Liver (tissue), 9 donors: ENCODE results near the gene NKX1-1. TPM values are rescaled to one million over a fixed set of nuclear protein-coding genes. Genes with fewer than 3 reads are reported as not detected.

Experiments
- DNase-seq: peaks from one replicate; pipeline ENCODE4 v3.0.0-alpha.2; 2017; ENCODE audit warnings: low spot score
- H3K27ac ChIP-seq, 2 donors: one replicate each; pipeline ENCODE4 v1.7.0; 2013; ENCODE audit warnings: inconsistent platforms in 2 of 2, low read length in 2 of 2, control low read depth in 1 of 2, low read depth in 1 of 2, mild to moderate bottlenecking in 1 of 2
- H3K27me3 ChIP-seq, 4 donors: one replicate each; pipeline versions ENCODE4 v1.6.1 to v1.7.0; 2013; ENCODE audit warnings: low read length in 3 of 4, inconsistent platforms in 1 of 4, mild to moderate bottlenecking in 1 of 4, moderate library complexity in 1 of 4; ENCODE audit not compliant: control insufficient read depth in 4 of 4, insufficient read depth in 4 of 4
- H3K36me3 ChIP-seq, 4 donors: one replicate each; pipeline versions ENCODE4 v1.6.1 to v1.7.0; 2013; ENCODE audit warnings: low read length in 3 of 4, mild to moderate bottlenecking in 3 of 4, low read depth in 1 of 4, moderate library complexity in 1 of 4; ENCODE audit not compliant: control insufficient read depth in 4 of 4, insufficient read depth in 3 of 4
- H3K4me1 ChIP-seq, 4 donors: one replicate each; pipeline versions ENCODE4 v1.6.1 to v1.7.0; 2013; ENCODE audit warnings: low read length in 3 of 4, mild to moderate bottlenecking in 3 of 4, moderate library complexity in 1 of 4; ENCODE audit not compliant: control insufficient read depth in 4 of 4, insufficient read depth in 4 of 4
- H3K4me3 ChIP-seq, 3 donors: one replicate each; pipeline versions ENCODE4 v1.6.1 to v1.7.0; 2013; ENCODE audit warnings: low read length in 3 of 3, control low read depth in 1 of 3, low read depth in 1 of 3, mild to moderate bottlenecking in 1 of 3
- H3K9ac ChIP-seq, 2 donors: one replicate each; pipeline ENCODE4 v1.7.0; 2013; ENCODE audit warnings: low read length in 2 of 2, mild to moderate bottlenecking in 2 of 2, moderate library complexity in 2 of 2, control low read depth in 1 of 2, low read depth in 1 of 2
- H3K9me3 ChIP-seq, 4 donors: one replicate each; pipeline versions ENCODE4 v1.6.1 to v1.7.0; 2013; ENCODE audit warnings: low read length in 3 of 4; ENCODE audit not compliant: control insufficient read depth in 4 of 4
- ATF3 ChIP-seq: IDR thresholded peaks from 2 replicates; pipeline ENCODE4 v1.6.1; 2016; ENCODE audit warnings: antibody characterized with exemption
- EGR1 ChIP-seq, 2 donors: IDR thresholded peaks; 2 replicates each; pipeline ENCODE4 v1.6.1; 2016 to 2018; ENCODE audit warnings: antibody characterized with exemption in 2 of 2, low read depth in 2 of 2
- HNF4G ChIP-seq: IDR thresholded peaks from 2 replicates; pipeline ENCODE4 v1.6.1; 2016; ENCODE audit warnings: antibody characterized with exemption
- MAX ChIP-seq: IDR thresholded peaks from 2 replicates; pipeline ENCODE4 v1.6.1; 2016; ENCODE audit warnings: antibody characterized with exemption
- NR2F2 ChIP-seq: IDR thresholded peaks from 2 replicates; pipeline ENCODE4 v1.6.1; 2016; ENCODE audit warnings: antibody characterized with exemption
- RXRA ChIP-seq, 2 donors: IDR thresholded peaks; 2 replicates each; pipeline ENCODE4 v1.6.1; 2017 to 2018; ENCODE audit warnings: antibody characterized with exemption in 2 of 2, mild to moderate bottlenecking in 1 of 2
- SP1 ChIP-seq: IDR thresholded peaks from 2 replicates; pipeline ENCODE4 v1.6.1; 2018; ENCODE audit warnings: antibody characterized with exemption, mild to moderate bottlenecking
- ZBTB33 ChIP-seq: IDR thresholded peaks from 2 replicates; pipeline ENCODE4 v1.6.1; 2016; ENCODE audit warnings: antibody characterized with exemption
- WGBS: extraction: QIAGEN DNeasy Blood & Tissue Kit; methylation state at CpG from one replicate; pipeline ENCODE4 v1.1.7; 2013; 5-methylcytosine and 5-hydroxymethylcytosine counted together
- polyA plus RNA-seq, 2 donors: library from polyadenylated mRNA; stranded (reverse) in 1 of 2; unstranded in 1 of 2; fragments of 200-250 nt in 1 of 2; fragments of >200 nt in 1 of 2; fragmentation: Nextera tagmentation in 1 of 2; extraction: Ambion mirVana in 1 of 2; gene quantifications; one replicate each; pipeline versions ENCODE4 v1.2.1 to v1.2.3, GENCODE V29; 2013 to 2015
- total RNA-seq, 2 donors: library from RNA; depleted of rRNA; stranded (reverse); fragments of >200 nt; gene quantifications; one replicate each; pipeline ENCODE4 v1.2.3, GENCODE V29; 2014
- donor health status: healthy.
- donor health status: healthy.
- donor health status: healthy.
- donor health status: healthy.
- donor health status: healthy.

The NKX1-1 gene
- total and polyA plus RNA-seq, 4 donors, result not detected

GRCh38 chr4:1354136-1354982, 51.9 kb downstream of the NKX1-1 start:
- no peak overlapping the region for H3K9ac ChIP-seq
- H3K36me3 ChIP-seq, result peaks cover 4 to 29% (median 9%) of the 10 kb centered on the region in 4 donors
- DNase-seq, result no peak
- H3K4me3 ChIP-seq, result no peak overlapping the region
- no peaks in the 10 kb centered on the region for H3K27me3 ChIP-seq
- no peak overlapping the region for H3K27ac ChIP-seq
- peaks cover 0 to 2% (median 0%) of the 10 kb centered on the region in 4 donors for H3K4me1 ChIP-seq
- WGBS, result 94% methylated on average over 36 of the region's 36 CpGs
- TF ChIP-seq EGR1 (IDR thresholded peaks at IDR 0.05; ENCODE audit: low read depth in 2 of 2), result no peak
- TF ChIP-seq NR2F2, result no peak
- no peak for TF ChIP-seq HNF4G
- no peak for TF ChIP-seq MAX
- no peaks in the 10 kb centered on the region for H3K9me3 ChIP-seq

GRCh38 chr4:1353186-1354055, 52.8 kb downstream of the NKX1-1 start:
- H3K4me1 ChIP-seq, result peaks cover under 1 to 8% (median under 1%) of the 10 kb centered on the region in 4 donors
- WGBS, result 90% methylated on average over 30 of the region's 30 CpGs
- H3K4me3 ChIP-seq, result no peak overlapping the region
- no peak overlapping the region for H3K27ac ChIP-seq
- no peak overlapping the region for H3K9ac ChIP-seq
- H3K36me3 ChIP-seq, result peaks cover 4 to 25% (median 8%) of the 10 kb centered on the region in 4 donors
- TF ChIP-seq SP1 (no peak), ATF3 (no peak), RXRA (IDR thresholded peaks at IDR 0.05) (no peak), ZBTB33 (no peak), HNF4G (no peak)
- no peak for DNase-seq
- no peaks in the 10 kb centered on the region for H3K27me3 ChIP-seq
- no peaks in the 10 kb centered on the region for H3K9me3 ChIP-seq

Other genes starting within 250 kb of the NKX1-1 start
- gene SPON2, start 233.9 kb downstream of the NKX1-1 start, total RNA-seq, result 10 to 100 TPM; 35.7 to 80.3 TPM
- 10 to 100 TPM; 64.5 to 80.2 TPM for gene SPON2, start 233.9 kb downstream of the NKX1-1 start, polyA plus RNA-seq
- 100 to 1,000 TPM in 1 of 2 donors, 10 to 100 TPM in 1; 88.7 to 156 TPM for gene CTBP1, start 157.3 kb downstream of the NKX1-1 start, total RNA-seq
- gene CTBP1, start 157.3 kb downstream of the NKX1-1 start, polyA plus RNA-seq, result 10 to 100 TPM; 27.5 to 70.4 TPM
- 10 to 100 TPM; 28.7 to 33.9 TPM for gene MAEA, start 116.6 kb downstream of the NKX1-1 start, total RNA-seq
- 10 to 100 TPM; 20.9 to 30.9 TPM for gene MAEA, start 116.6 kb downstream of the NKX1-1 start, polyA plus RNA-seq
- gene UVSSA, start 59.2 kb downstream of the NKX1-1 start, total RNA-seq, result 10 to 100 TPM in 1 of 2 donors, 1 to 10 TPM in 1; 4.1 to 18.3 TPM
- gene UVSSA, start 59.2 kb downstream of the NKX1-1 start, polyA plus RNA-seq, result 1 to 10 TPM; 2.2 to 3.1 TPM